Lung microvascular endothelial cell (primary cell): Measurements from ENCODE around the gene AHSG. TPM values are rescaled to one million over a fixed set of nuclear protein-coding genes. Genes with fewer than 3 reads are reported as not detected.

Source experiments
- DNase-seq, 2 donors: peaks; one replicate each; pipeline versions ENCODE4 v3.0.0 to v3.0.0-alpha.2; 2010; ENCODE audit warnings: low read depth in 2 of 2
- total RNA-seq: library from RNA; depleted of rRNA; stranded (reverse); fragments of >200 nt; gene quantifications from 2 replicates; pipeline ENCODE4 v1.2.1, GENCODE V29; 2014

Gene AHSG
- total RNA-seq, 1 donor from 2014 or later = not detected

- no peak for DNase-seq
Observed at GRCh38 chr3:186640473-186640818, 27.6 kb downstream of the AHSG start.

GRCh38 chr3:186640929-186641328, 28.1 kb downstream of the AHSG start:
- DNase-seq = no peak

GRCh38 chr3:186642014-186642413, 29.2 kb downstream of the AHSG start:
- no peak for DNase-seq

DNA sequence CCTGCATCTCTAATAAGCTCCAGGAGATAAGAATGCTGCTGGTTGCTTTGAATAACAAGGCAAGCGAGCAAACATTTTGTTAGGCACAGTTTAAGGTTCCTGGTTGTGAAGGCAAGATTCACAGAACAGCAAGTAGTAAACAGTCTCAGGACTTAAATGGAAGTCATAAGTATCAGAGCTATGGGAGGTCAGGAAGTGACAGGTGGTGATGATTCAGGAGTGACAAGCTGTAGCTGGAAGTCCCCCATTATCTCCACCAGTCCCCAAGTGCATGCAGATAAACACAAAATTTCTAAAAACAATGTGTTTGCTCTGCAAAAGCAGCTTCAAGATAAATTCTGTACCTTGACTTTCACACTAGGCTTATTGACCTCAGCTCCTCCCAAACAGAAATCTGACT, 30.6 kb downstream of the AHSG start:
- DNase-seq = peak in 1 of 2 donors; percentile 12

- no peak for DNase-seq
Observed at GRCh38 chr3:186644683-186645082, 31.8 kb downstream of the AHSG start.

- no peak for DNase-seq
Observed at GRCh38 chr3:186646106-186646505, 33.2 kb downstream of the AHSG start.

DNA sequence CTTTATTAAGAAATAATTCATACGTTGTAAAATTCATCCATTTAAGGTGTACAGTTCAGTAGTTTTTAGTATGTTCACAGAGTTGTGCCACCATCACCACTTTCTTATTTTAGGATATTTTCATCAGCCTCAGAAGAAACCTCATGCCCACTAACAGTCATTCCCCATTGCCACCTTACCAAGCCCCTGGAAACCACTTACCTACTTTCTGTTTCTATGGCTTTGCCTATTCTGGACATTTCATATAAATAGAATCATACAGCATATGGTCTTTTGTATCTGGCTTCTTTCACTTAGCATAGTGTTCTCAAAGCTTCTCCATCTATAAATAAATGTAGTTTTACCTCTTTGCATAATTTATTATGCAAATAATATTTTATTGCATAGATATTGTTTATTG, 34.0 kb downstream of the AHSG start:
- DNase-seq = no peak

- DNase-seq = no peak
Observed at GRCh38 chr3:186648851-186649250, 36.0 kb downstream of the AHSG start.

DNA sequence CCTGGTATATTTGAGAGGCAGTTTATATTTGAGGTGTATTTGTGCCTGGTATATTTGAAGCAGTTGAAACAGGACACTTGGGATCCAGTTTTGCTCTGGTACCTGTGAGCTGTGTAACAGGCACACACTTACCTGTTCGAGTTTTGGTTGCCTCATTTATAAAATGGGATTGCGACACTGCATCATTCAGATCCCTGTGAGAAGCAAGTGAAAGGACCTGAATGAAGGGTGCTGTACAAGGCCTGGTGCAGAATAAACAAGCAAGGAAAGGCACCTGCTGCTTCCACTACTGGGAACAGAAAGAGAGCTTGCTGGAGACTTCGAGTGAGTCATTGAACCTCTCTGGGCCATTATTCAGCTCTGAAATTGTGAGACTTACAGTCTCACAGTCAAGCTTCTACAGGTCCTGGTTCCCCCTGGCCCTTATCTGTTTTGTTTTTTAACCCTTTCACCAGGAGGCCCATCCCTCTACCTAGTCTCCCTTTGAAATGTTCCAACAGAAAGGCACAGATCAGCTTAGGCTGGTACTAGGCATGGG, 38.9 kb downstream of the AHSG start:
- no peak for DNase-seq

DNA sequence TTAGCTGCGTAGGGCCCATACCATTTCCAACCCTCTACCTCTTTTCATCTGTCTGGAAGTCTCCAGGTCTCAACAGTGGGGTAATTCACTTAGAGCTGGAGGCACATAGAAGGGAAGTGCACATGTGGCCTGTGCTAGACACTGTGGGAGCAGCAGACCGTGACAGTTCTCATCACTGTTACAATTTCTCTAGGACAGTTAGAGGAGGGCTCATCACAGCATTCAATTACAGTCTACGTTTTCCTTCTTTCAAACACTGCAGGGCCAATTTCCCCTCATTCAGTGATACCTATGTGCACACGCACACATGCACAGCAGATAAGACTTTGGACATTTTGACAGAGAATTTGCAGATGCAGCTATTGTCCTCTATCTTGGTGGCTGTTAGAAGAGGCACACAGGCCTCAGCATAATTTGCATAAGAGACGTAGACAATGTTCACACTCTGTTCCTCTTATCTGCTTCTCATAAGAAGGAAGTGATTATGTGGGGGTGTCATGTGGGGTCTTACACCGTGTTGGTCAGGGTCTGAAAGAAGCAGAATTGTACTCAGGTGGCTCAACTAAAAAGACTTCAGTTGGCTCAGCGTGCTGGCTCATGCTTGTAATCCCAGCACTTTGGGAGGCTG, 40.3 kb downstream of the AHSG start:
- no peak for DNase-seq

GRCh38 chr3:186653984-186654383, 41.1 kb downstream of the AHSG start:
- no peak for DNase-seq

DNA sequence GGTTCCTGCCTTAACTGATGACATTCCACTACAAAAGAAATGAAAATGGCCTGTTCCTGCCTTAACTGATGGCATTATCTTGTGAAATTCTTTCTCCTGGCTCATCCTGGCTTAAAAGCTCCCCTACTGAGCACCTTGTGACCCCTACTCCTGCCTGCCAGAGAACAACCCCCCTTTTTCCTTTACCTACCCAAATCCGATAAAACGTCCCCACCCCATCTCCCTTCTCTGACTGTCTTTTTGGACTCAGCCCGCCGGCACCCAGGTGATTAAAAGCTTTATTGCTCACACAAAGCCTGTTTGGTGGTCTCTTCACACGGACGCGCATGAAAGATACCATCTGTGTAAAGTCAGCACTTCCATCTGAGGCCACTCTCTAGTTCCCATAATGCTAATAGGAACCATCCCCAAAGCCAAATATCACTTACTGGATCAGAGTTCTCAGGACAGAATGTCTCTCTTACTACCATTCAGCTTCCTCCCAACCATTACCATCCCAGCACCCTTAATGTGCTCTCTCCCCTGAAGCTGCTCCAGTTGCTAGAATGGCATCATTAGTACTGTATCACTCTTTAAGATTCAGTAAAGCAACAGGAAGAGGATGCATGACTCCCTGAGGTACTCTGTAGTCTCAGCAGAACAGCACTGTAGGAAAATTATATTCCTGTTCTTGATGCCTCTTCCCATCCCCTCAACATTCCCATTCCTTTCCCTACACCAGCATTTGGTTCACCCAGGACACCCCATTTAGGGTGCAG, 50.7 kb downstream of the AHSG start:
- no peak for DNase-seq

- no peak for DNase-seq
Observed at GRCh38 chr3:186664119-186664495, 51.2 kb downstream of the AHSG start.

DNA sequence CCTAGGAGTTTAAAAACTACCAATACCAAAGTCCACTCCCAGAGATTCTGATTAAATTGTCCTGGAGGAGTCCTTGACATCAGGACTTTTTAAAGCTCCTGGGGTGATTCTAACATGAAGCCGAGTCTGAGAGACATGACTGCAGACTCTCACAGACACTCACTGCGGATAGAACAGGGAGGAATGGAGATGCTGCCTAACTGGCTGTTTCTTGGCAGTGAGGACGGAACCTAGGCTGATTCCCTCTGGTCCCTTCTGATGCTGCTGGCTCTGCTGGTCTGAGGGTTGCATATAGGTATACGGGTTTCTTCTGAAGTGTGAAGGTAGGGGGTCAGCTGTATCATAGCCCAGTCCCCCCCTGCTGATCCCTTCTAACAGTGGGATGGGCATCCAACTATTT, 51.6 kb downstream of the AHSG start:
- no peak for DNase-seq

- DNase-seq = no peak
Observed at GRCh38 chr3:186665625-186666188, 52.8 kb downstream of the AHSG start, which contains the start of gene HRG. TSS of gene HRG (plus strand) at chr3:186666014. CDS start at chr3:186666032, 18 bp downstream.

DNA sequence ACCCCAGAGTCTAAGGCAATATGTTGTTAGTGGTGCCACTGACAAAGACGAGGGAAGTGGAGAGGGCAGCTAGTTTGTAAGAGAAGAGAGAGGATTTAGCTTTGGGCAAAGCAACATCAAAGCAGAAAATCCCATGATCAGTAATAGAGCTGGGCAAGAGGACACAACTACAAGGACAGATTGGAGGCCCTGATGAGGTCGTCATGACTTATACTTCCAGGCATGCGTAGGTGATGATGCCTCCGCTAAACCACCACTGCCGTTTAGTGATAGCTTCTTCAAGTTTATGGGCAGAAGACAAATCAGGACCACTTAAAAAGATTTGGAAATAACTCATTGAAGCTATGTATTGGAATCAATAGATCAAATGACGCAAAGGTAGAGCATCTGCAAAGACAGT, 55.6 kb downstream of the AHSG start:
- no peak for DNase-seq

GRCh38 chr3:186669378-186670084, 56.7 kb downstream of the AHSG start:
- no peak for DNase-seq

- DNase-seq = no peak
Observed at GRCh38 chr3:186670155-186670554, 57.3 kb downstream of the AHSG start.
